HG02973 (cell line): ENCODE results near the gene BRD2.

ENCODE experiments used
- ATAC-seq: cut with Tn5 transposase; IDR thresholded peaks from one replicate; pipeline ENCODE4 v1.9.1; 2021; ENCODE audit warnings: moderate library complexity; ENCODE audit not compliant: unreplicated experiment

The BRD2 gene

GRCh38 chr6:33023536-33023935 is 55.1 kb downstream of the BRD2 start:
- ATAC-seq: no peak

GRCh38 chr6:33024521-33024920 is 56.1 kb downstream of the BRD2 start:
- ATAC-seq: no peak

- ATAC-seq: no peak
Measured at GRCh38 chr6:33028220-33028849, 59.9 kb downstream of the BRD2 start.

DNA sequence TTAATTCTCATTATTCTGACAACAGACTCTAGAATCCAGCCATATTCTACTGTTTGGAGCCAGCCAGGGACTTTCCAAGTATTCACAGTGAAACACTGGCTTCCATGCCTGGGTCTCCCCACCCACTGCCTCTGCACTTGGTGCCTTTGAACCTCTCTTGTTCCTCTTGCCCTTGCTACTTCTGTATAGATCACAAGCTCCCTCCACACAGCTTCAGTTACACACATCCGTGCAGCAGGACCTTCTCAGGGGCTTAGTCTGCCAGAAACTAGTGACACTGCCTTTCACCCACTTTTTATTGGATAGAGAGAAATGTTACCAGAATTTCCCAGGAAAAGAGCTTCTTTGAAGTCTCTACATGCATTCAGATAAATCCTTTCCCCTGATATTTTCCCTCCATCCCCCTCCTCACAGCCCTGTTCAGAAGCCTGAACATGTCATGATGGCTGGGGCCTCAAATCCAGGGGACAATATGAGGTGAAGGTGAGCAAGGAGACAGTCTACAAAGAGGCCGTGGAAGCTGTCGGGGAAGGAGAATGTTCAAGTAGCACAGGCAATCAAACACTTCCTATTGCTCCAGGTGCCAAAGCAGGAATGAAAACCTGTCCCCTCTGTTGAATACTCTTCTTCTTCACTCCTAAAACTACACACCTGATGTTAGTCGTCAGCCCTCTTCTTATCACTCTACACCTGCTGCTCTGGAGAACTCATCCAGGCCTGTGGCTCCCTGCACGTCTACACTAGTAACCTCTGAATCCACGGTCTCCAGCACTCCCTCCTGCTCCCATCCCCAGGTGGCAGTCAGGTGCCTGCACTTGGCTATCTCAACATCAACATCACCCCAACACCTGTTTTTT is 61.2 kb downstream of the BRD2 start:
- peak; percentile 66 for ATAC-seq

DNA sequence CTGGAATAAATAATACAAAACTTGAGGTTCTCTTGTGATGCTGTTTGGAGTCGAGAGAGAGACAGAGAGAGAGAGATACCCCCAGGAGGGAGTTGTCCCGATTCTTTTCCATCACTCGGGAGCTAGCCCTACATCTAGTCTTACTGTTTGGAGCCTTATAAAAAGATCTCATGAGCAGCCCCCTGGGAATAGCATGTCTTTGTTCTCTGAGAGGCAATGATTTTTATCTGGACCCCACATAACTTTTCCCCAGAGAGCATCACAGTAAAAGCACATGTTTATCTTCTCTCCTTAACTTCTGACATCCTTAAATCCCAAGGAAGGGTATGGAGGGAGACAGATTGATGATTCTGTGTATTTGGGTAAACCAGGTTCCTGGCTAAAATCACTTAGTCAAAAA is 61.9 kb downstream of the BRD2 start:
- no peak for ATAC-seq
